BE2C (cell line): ENCODE data around the gene PI4KB.
"Not testable (repeated sequence)": the region's sequence is repeated elsewhere in the genome, so short reads cannot be mapped to it uniquely, and the experiment has no call there.

Experiments
- DNase-seq: peaks from one replicate; pipeline ENCODE4 v3.0.0-alpha.2; 2020
- H3K27me3 ChIP-seq: fragments of 250-450 bp; sonication (Bioruptor Pico); 2 replicates; pipeline ENCODE4 v1.5.1; 2020; ENCODE audit warnings: mild to moderate bottlenecking
- H3K36me3 ChIP-seq: fragments of 250-450 bp; sonication (Bioruptor Pico); 2 replicates; pipeline ENCODE4 v1.5.1; 2020; ENCODE audit warnings: mild to moderate bottlenecking
- H3K4me1 ChIP-seq: fragments of 250-450 bp; sonication (Bioruptor Pico); 2 replicates; pipeline ENCODE4 v1.5.1; 2020
- H3K4me3 ChIP-seq: 2 replicates; pipeline ENCODE4 v1.5.1; 2011; ENCODE audit warnings: low read depth, low read length
- H3K9me3 ChIP-seq: fragments of 250-450 bp; sonication (Bioruptor Pico); 2 replicates; pipeline ENCODE4 v1.5.1; 2020
- TF ChIP-seq, protein P1 (sequence below): IDR thresholded peaks from 2 replicates; pipeline ENCODE4 v1.5.1; 2012; ENCODE audit warnings: mild to moderate bottlenecking, low read depth, low read length

Gene PI4KB

GRCh38 chr1:151362308-151363155 is 35.3 kb upstream of the PI4KB start:
- Histone ChIP-seq H3K27me3 (no peaks in the 10 kb centered on the region), H3K4me1 (no peaks in the 10 kb centered on the region), H3K4me3 (no peak overlapping the region), H3K36me3 (no peaks in the 10 kb centered on the region), H3K9me3 (no peaks in the 10 kb centered on the region)
- no peak for DNase-seq
- TF ChIP-seq, protein P1, sequence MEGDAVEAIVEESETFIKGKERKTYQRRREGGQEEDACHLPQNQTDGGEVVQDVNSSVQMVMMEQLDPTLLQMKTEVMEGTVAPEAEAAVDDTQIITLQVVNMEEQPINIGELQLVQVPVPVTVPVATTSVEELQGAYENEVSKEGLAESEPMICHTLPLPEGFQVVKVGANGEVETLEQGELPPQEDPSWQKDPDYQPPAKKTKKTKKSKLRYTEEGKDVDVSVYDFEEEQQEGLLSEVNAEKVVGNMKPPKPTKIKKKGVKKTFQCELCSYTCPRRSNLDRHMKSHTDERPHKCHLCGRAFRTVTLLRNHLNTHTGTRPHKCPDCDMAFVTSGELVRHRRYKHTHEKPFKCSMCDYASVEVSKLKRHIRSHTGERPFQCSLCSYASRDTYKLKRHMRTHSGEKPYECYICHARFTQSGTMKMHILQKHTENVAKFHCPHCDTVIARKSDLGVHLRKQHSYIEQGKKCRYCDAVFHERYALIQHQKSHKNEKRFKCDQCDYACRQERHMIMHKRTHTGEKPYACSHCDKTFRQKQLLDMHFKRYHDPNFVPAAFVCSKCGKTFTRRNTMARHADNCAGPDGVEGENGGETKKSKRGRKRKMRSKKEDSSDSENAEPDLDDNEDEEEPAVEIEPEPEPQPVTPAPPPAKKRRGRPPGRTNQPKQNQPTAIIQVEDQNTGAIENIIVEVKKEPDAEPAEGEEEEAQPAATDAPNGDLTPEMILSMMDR, result no peak

- H3K27me3 ChIP-seq, result no peaks in the 10 kb centered on the region
- TF ChIP-seq, protein P1, result no peak
- H3K4me1 ChIP-seq, result no peaks in the 10 kb centered on the region
- H3K4me3 ChIP-seq, result no peak overlapping the region
- H3K36me3 ChIP-seq, result no peaks in the 10 kb centered on the region
- H3K9me3 ChIP-seq, result no peaks in the 10 kb centered on the region
- no peak for DNase-seq
Observed at GRCh38 chr1:151361883-151362282, 34.7 kb upstream of the PI4KB start.

DNA sequence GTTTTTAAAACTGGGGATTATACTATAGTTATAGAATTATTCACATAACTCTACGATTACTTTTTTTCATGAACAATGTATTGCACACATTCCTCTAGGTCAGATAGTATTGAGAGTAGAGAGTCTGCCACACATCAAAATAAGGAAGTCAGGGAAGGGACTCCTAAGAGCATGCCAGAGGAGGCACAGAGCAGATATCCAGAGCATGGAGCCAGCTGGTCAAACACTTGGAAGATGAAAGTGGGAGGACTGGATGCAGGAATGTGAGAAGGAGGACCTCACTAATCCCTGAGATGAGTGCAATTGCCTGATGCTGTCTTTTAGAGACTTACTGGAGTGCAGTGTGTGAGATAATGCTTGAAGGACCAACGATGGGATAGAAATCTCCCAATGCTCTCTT is 29.5 kb upstream of the PI4KB start:
- TF ChIP-seq, protein P1, result no peak
- Histone ChIP-seq H3K4me3 (no peak overlapping the region), H3K27me3 (no peaks in the 10 kb centered on the region), H3K9me3 (no peaks in the 10 kb centered on the region), H3K4me1 (no peaks in the 10 kb centered on the region), H3K36me3 (no peaks in the 10 kb centered on the region)
- no peak for DNase-seq

DNA sequence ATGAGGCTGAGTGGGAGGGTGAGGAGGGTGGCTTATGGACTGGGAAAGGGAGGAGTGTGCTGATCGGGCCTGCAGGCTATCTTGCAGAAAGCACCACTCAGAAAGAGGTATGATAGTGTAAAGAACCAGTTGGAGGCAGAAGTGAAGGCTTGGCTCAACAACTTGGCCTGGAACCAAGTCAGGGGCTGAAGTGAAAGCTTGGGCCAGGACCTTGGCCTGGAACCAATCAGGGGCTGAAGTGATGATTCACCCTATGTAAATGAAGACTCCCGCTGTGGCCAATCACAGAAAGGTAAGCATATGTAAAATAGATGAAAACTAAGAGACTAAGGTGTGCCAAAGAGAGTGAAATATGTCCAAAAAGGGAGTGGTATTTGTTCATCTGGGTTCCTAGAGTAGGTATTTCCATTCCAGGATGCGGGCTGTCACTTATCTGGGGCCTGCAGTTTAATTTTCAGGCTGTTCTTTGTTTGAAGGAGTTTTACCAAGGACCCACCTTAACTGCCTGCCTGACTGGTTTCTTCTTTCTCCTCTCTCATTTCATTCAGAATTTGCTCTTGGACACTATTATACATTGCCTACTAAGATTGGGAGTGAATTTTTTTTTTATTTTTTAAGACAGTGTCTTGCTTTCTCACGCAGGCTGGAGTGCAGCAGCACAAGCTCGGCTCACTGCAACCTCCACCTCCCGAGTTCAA is 25.0 kb upstream of the PI4KB start:
- Histone ChIP-seq H3K4me3 (no peak overlapping the region), H3K4me1 (peaks cover 4% of the 10 kb centered on the region), H3K36me3 (no peaks in the 10 kb centered on the region), H3K27me3 (no peaks in the 10 kb centered on the region), H3K9me3 (no peaks in the 10 kb centered on the region)
- TF ChIP-seq, protein P1, result no peak
- peak; percentile 71 for DNase-seq

DNA sequence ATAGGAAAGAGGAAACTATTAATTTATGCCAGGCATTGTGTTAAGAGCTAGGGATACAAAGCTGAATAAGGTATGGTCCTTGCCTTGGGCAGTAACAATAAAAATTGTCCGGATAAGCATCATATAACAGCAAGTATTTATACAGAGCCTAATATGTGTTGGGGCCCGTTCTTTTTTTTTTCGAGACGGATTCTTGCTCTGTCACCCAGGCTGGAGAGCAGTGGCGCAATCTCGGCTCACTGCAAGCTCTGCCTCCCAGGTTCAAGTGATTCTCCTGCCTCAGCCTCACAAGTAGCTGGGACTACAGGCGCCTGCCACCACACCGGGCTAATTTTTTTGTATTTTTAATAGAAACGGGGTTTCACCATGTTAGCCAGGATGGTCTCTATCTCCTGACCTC is 23.1 kb upstream of the PI4KB start:
- not testable (repeated sequence) for H3K4me1 ChIP-seq, H3K4me3 ChIP-seq, H3K9me3 ChIP-seq, DNase-seq, H3K36me3 ChIP-seq, H3K27me3 ChIP-seq

GRCh38 chr1:151347523-151348246 is 20.5 kb upstream of the PI4KB start:
- Histone ChIP-seq H3K9me3 (no peaks in the 10 kb centered on the region), H3K36me3 (peaks cover 10% of the 10 kb centered on the region), H3K4me3 (peak overlapping the region; percentile 89), H3K4me1 (peaks cover 8% of the 10 kb centered on the region), H3K27me3 (no peaks in the 10 kb centered on the region)
- TF ChIP-seq, protein P1, result no peak
- no peak for DNase-seq
